ENCODE measurements around the gene ATP7A. TPM values are rescaled to one million over a fixed set of nuclear protein-coding genes. Genes with fewer than 3 reads are reported as not detected.

The ATP7A gene
- total and polyA plus RNA-seq, 2 donors (not counting 1 experiment from before 2014, with no cell fraction given): 2.7 to 12.4 TPM

DNA sequence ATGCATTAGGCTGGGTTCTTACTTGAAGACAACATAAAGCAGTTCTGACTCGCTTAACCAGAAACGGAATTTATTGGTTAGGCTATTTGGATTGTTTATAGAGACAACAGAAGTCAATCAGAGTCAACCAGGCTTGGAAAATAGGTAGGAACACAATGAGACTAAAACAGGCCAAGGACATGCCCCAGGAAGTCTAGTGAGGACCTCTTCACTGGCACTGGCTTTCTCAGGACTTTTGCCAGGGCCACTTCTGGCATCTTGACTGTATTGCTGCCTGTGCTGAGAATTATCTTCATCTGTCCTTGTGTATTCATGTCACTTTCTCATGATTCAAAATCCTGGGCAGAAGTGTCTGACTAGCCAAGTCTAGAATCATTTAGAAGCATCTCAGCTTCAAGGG, 39.3 kb downstream of the ATP7A start:
- H3K9me3 ChIP-seq (ENCODE audit: control extremely low read depth in 1 of 3, control insufficient read depth in 2 of 3, insufficient read depth in 1 of 3, low read length in 2 of 3): no peaks in the 10 kb centered on the region
- H3K27ac ChIP-seq (ENCODE audit: low read length in 2 of 2): no peak overlapping the region
- no peak overlapping the region for H3K4me3 ChIP-seq (ENCODE audit: control extremely low read depth in 1 of 5, extremely low read depth in 1 of 5, insufficient read depth in 1 of 5, low read depth in 2 of 5, low read length in 4 of 5)
- TF ChIP-seq, protein P1, sequence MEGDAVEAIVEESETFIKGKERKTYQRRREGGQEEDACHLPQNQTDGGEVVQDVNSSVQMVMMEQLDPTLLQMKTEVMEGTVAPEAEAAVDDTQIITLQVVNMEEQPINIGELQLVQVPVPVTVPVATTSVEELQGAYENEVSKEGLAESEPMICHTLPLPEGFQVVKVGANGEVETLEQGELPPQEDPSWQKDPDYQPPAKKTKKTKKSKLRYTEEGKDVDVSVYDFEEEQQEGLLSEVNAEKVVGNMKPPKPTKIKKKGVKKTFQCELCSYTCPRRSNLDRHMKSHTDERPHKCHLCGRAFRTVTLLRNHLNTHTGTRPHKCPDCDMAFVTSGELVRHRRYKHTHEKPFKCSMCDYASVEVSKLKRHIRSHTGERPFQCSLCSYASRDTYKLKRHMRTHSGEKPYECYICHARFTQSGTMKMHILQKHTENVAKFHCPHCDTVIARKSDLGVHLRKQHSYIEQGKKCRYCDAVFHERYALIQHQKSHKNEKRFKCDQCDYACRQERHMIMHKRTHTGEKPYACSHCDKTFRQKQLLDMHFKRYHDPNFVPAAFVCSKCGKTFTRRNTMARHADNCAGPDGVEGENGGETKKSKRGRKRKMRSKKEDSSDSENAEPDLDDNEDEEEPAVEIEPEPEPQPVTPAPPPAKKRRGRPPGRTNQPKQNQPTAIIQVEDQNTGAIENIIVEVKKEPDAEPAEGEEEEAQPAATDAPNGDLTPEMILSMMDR (IDR thresholded peaks at IDR 0.05): no peak
- no peak for TF ChIP-seq EZH2 (IDR thresholded peaks at IDR 0.05; ENCODE audit: borderline replicate concordance, insufficient read depth, low read depth, low read length, poor library complexity, severe bottlenecking)
- no peak overlapping the region for H3K4me2 ChIP-seq (replicated peaks; ENCODE audit: low read depth, low read length, poor library complexity, severe bottlenecking)
- intact Hi-C loops (cut with micrococcal nuclease): no loop called here
- H2AFZ ChIP-seq (ENCODE audit: insufficient read depth, low read depth, low read length, poor library complexity, severe bottlenecking): no peak overlapping the region
- Mint-ChIP-seq H3K4me3 (no peak overlapping the region), H3K9me3 (ENCODE audit: insufficient read depth) (no peaks in the 10 kb centered on the region), H3K4me1 (peaks cover 6% of the 10 kb centered on the region), H3K27me3 (no peaks in the 10 kb centered on the region), H3K27ac (no peak overlapping the region)
- DNase-seq: no peak
- CTCF ChIA-PET: no interaction called here
- no peaks in the 10 kb centered on the region for H3K36me3 ChIP-seq (replicated peaks in 1 of 2; ENCODE audit: control extremely low read depth in 1 of 2, control insufficient read depth in 1 of 2, extremely low read depth in 1 of 2, insufficient read depth in 2 of 2, low read length in 1 of 2)
- H3K4me1 ChIP-seq (ENCODE audit: control insufficient read depth in 2 of 2, insufficient read depth in 2 of 2, low read length in 2 of 2): no peaks in the 10 kb centered on the region
- H4K20me1 ChIP-seq (ENCODE audit: control insufficient read depth, insufficient read depth, low read length, poor library complexity, severe bottlenecking): no peaks in the 10 kb centered on the region
- WGBS (ENCODE audit: insufficient coverage): no CpG with 5 or more reads among the region's 2 CpGs
- peaks cover 17% of the 10 kb centered on the region for H3K79me2 ChIP-seq (ENCODE audit: control insufficient read depth, insufficient read depth, low read length)
- POLR2A ChIA-PET: no interaction called here
- no peaks in the 10 kb centered on the region for H3K27me3 ChIP-seq (replicated peaks in 1 of 4; ENCODE audit: control extremely low read depth in 1 of 4, control insufficient read depth in 3 of 4, insufficient read depth in 4 of 4, low read length in 3 of 4)
- H3K9ac ChIP-seq (ENCODE audit: low read length): no peak overlapping the region
- ATAC-seq (ENCODE audit: low read depth): no peak

DNA sequence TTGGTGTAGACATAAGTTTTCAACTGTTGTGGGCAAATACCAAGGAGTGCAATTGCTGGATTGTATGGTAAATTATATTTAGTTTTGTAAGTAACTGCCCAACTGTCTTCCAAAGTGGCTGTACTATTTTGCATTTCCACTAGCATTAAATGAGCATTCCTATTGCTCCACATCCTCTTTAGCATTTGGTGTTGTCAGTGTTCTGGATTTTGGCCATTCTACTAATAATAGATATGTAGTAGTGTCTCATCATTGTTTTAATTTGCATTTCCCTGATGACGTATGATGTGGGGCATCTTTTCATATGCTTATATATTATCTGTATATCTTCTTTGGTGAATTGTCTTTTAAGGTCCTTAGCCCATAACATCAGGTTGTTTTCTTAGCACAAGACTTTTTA, 41.7 kb downstream of the ATP7A start:
- ATAC-seq (ENCODE audit: low read depth) (no peak), DNase-seq (no peak)
- no peaks in the 10 kb centered on the region for H3K4me1 ChIP-seq (ENCODE audit: control insufficient read depth in 2 of 2, insufficient read depth in 2 of 2, low read length in 2 of 2)
- CTCF ChIA-PET: no interaction called here
- TF ChIP-seq, protein P1 (IDR thresholded peaks at IDR 0.05): no peak
- no peak for TF ChIP-seq EZH2 (IDR thresholded peaks at IDR 0.05; ENCODE audit: borderline replicate concordance, insufficient read depth, low read depth, low read length, poor library complexity, severe bottlenecking)
- H3K4me2 ChIP-seq (replicated peaks; ENCODE audit: low read depth, low read length, poor library complexity, severe bottlenecking): no peak overlapping the region
- Mint-ChIP-seq H3K4me1 (peaks cover 6% of the 10 kb centered on the region), H3K4me3 (no peak overlapping the region), H3K27ac (no peak overlapping the region), H3K27me3 (no peaks in the 10 kb centered on the region), H3K9me3 (ENCODE audit: insufficient read depth) (no peaks in the 10 kb centered on the region)
- no peaks in the 10 kb centered on the region for H4K20me1 ChIP-seq (ENCODE audit: control insufficient read depth, insufficient read depth, low read length, poor library complexity, severe bottlenecking)
- H3K9me3 ChIP-seq (ENCODE audit: control extremely low read depth in 1 of 3, control insufficient read depth in 2 of 3, insufficient read depth in 1 of 3, low read length in 2 of 3): no peaks in the 10 kb centered on the region
- no peaks in the 10 kb centered on the region for H3K36me3 ChIP-seq (replicated peaks in 1 of 2; ENCODE audit: control extremely low read depth in 1 of 2, control insufficient read depth in 1 of 2, extremely low read depth in 1 of 2, insufficient read depth in 2 of 2, low read length in 1 of 2)
- intact Hi-C loops (cut with micrococcal nuclease): no loop called here
- no CpG with 5 or more reads among the region's 1 CpG for WGBS (ENCODE audit: insufficient coverage)
- POLR2A ChIA-PET: no interaction called here
- H3K27ac ChIP-seq (ENCODE audit: low read length in 2 of 2): no peak overlapping the region
- H3K79me2 ChIP-seq (ENCODE audit: control insufficient read depth, insufficient read depth, low read length): no peaks in the 10 kb centered on the region
- H3K4me3 ChIP-seq (ENCODE audit: control extremely low read depth in 1 of 5, extremely low read depth in 1 of 5, insufficient read depth in 1 of 5, low read depth in 2 of 5, low read length in 4 of 5): no peak overlapping the region
- no peaks in the 10 kb centered on the region for H3K27me3 ChIP-seq (replicated peaks in 1 of 4; ENCODE audit: control extremely low read depth in 1 of 4, control insufficient read depth in 3 of 4, insufficient read depth in 4 of 4, low read length in 3 of 4)
- no peak overlapping the region for H2AFZ ChIP-seq (ENCODE audit: insufficient read depth, low read depth, low read length, poor library complexity, severe bottlenecking)
- no peak overlapping the region for H3K9ac ChIP-seq (ENCODE audit: low read length)

All from B cell (primary cell).